HG03045 (cell line): ENCODE measurements around the gene UGP2.
"Not testable (repeated sequence)": the region's sequence is repeated elsewhere in the genome, so short reads cannot be mapped to it uniquely, and the experiment has no call there.

Experiments
- ATAC-seq: cut with Tn5 transposase; IDR thresholded peaks from one replicate; pipeline ENCODE4 v1.9.1; 2021; ENCODE audit warnings: mild to moderate bottlenecking, moderate library complexity; ENCODE audit not compliant: unreplicated experiment

Gene UGP2

DNA sequence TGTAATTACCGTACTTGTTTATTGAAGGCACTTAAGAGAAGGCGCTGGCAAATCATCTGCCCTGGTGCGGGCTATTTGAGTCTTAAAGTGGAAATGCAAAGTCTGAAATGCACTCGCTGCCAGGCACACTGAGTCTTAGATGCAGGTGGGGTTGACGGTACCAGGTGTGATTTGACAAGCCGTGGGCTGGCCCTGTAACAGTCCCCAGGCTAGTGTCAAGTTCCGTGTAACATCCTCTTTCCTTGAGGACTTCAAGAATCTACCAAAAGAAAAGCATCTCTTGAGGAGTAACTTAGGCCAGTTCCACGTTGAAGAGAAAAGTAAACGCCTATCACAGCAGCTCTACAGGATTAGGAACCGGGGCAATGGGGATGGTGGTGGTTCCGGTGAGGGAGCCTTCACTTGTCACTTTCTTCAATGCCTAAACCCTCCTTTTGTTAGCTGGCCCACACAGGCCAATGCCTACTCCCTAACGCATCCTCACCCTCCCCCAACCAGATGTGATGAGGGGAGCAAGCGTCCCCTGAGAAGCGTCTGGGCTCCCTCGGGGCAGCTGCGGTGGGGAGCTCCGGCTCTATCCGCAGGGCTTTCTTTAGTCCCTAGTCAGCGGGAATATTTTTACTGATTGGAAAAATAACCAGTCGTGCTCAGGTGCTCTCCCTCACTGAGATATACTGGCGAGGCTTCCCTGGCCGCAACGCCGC lies 1.5 kb upstream of the UGP2 start:
- ATAC-seq: peak; percentile 32

DNA sequence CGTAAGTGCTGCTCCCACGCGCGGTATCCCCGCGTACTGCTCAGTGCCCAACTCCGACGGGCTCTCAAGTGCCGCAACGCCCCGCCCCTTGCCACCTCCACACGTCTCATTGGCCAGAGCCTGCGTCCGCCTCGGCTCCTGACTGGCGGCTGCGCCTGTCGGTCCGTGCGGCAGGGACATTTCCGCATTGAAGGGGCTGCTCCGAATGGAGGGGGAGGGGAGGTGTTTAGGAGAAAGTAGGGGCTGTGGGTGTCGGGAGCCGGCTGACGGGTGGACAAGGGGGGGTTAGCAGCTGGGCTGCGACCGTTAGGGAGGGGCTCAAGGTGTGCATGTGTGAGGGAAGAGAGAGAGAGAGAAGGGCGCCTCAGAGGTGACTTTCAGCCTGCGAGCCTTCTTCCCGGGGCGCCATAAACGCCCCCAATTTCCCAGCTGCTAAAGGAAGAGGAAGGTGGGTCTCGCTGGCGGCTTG lies 877 bp upstream of the UGP2 start:
- ATAC-seq: peak; percentile 96

DNA sequence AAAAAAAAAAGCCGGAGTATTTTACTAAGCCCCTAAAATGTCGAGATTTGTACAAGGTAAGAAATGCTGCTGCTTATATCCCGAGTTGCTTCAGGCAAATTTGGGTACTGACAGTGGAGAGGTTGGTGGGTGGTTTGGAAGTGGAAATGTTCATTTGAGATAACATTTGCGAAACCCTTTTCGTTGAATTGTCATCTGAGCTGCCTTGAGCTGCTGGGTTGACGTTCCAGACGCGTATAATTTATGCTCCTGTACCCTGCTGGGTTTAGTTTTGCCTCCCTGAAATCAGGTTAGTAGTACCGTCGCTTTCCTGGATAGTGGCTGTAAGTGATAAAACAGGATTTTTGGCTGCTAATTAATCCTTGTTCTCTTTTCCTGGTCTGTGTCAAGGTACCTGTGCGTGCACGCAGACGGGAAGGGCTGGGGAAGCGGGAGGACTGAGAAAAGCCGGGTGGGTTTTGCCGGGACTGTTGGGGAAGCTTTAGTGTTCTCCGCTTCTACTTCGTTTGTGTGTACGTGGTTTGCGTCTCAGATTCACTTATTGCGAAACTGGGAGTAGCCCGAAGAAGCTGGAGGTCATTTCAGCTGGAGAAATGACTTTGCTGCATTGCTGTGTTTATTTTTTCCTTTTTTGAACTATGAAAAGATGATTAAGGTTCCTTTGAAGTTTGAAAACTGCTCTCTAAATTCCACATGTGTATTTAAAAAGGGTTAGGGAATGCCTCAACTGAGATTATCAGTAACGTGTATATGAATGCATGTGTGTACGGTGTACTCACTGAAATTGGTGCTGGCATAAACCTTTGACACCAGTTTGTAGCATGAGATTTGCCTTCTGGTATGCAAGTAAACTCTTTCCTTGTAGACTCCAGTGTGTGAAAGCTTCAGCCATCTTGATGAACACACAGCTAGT lies 709 bp downstream of the UGP2 start:
- no peak for ATAC-seq

DNA sequence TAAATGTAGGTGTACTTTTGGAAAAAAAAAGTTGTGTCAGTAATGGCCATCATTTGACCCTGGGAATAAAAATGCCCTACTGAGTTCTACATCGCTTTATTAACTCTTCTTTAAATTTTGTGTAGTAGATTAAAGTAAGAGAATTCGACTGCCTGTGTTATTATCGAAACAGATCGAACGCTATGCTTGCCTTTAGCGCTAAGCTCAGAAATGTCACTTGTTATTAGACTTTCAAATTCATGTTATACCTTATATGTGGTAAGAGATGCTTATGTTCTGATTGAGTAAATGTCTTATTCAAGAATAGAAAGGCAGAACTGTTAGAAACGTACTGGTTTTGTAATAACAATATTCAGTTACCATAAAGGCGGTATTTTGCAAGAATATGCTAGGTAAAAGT lies 1.4 kb downstream of the UGP2 start:
- ATAC-seq: no peak

DNA sequence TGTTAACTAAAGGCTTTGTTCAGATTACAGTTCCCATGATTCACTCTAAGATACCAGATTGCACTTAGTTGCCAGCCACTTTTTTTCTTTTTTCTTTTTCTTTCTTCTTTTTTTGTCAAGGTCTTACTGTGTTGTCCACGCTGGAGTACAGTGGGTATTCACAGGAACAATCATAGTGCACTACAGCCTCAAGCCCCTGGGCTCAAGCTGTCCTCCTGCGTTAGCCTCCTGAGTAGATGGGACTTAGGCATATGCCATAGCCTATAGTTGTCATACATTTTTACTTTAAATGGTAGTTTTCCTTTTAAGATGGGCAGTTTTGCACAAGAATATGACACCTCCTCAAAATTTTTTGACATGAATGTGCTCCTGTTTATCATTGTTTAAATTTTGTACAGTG lies 2.1 kb downstream of the UGP2 start:
- ATAC-seq: no peak

DNA sequence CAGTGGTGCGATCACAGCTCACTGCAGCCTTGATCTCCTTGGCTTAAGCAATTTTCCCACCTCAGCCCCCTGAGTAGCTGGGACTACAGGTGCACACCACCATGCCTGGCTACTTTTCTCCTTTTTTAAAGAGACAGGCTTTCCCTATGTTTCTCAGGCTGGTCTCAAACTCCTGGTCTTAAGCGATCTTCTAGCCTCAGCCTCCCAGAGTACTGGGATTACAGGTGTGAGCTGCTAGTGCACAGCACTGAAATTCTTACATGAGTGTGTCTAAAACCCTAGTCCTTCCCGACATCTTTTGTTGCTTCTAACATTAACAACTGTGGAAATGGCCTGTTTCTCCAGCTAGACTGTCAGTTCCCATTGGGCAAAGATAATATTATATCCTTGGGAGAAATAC lies 2.9 kb downstream of the UGP2 start:
- no peak for ATAC-seq

DNA sequence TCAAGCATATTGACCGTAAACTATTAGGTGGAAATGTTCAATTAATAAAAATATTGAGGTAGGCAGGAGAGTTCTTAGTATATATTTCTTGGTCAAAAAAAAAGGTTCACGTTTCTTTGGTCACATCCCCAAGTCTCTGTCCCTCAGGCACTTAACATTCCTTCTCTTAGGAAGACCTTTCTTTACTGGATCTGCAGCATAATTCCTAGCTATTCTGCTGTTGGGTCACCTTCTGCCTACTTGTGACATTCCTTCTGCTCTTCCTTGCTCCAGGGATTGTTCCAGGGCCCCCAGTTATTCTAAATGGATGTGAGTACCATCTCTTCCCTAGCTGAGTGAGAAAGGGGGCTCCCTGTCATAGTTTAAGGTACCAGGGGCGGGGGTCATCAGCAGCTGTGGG lies 4.2 kb downstream of the UGP2 start:
- ATAC-seq: no peak

DNA sequence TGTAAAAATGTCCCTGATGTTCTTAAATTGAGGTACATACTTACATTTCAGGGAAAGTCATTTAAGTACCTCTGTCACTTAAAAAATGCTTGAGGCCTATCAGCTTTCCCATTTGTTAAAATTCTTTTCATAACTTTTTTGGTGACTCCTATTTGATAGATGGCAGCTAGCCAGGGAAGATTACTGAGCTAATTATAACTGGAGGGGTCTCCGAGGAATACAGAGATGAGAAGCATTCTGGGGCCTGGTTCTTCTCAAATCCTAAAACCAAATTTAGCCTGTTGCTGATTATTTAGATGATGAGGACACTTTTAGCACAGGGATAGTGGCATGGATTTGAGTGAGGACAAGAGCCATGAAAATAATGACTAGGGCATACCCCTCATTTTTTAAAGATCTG lies 4.8 kb downstream of the UGP2 start:
- no peak for ATAC-seq

DNA sequence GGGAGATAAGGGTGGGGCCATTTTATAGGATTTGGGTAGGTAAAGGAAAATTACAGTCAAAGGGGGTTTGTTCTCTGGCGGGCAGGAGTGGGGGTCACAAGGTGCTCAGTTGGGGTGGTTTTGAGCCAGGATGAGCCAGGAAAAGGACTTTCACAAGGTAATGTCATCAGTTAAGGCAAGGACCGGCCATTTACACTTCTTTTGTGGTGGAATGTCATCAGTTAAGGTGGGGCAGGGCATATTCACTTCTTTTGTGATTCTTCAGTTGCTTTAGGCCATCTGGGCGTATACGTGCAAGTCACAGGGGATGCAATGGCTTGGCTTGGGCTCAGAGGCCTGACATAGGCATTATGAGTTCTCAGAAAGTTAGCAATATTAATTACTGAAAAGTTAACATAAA lies 5.9 kb downstream of the UGP2 start:
- not testable (repeated sequence) for ATAC-seq

DNA sequence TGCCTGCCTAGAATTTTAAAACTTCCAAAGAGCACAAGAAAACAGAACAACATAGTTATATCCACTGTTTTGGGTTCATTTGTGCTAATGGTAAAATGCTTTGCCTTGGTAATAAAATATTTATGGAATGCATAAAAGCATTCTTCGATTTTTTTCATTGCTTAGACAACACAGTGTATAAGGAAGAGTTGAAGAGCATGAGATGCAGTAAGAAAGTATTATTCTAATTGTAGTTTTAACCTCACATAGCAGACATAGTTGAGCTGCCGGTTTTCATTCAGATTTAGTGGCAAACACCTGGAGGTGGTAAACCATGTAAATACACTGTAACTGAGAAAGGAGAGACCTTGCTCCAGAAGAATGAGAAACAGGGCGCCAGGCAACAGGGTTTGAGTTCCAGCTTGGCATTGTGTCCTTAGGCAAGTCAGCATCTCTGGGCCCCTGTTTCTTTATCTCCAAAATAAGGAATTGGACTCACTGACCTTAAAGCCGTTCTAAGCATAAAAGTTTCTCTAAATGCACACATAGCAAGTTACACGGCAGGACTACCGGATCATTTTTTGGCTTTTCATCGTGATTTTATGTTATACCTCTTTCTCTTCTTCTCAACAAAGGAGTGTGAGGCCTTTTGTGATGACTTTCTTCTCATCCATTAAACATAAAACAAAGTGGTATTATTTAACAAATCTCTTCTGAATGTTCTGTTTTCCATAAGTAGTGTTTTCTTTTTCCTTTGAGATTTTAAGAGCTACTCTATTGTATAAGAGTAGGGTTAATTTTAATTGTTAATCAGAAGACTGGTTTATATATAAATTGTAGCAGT lies 7.9 kb downstream of the UGP2 start:
- ATAC-seq: no peak

DNA sequence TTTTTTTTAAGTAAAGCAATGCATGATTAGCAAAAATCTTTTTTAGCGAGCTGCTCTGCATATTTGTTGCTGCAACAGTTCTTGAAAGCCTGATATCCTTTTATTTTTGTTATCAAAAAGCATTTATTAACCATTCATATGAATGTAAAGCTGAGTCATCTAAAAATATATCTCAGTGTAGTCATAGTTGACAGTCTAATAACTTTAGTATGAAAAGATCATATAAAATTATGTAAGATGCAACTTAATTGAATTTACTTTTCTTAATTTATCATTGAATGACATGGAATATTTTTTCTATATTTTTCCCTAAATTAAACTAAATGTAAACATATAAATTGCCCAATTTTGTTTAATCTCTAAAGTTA lies 8.5 kb downstream of the UGP2 start:
- no peak for ATAC-seq

DNA sequence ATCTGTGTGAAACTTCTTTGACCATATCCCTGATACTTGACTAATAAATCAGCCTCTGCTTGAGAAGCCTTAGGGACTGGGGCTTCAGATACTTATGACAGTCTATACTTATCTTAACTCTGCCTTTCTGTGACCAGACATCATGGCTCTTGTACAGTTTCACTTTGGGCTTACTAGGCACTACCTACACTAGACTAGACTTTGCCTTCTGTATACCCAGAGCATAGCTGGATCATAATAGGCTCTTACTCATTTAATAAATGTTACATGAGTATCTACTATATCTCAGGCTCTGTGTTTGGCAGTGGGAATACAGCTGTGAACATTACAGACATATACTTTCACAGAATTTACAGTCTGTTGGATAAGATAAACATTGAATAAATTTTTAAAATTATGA lies 9.0 kb downstream of the UGP2 start:
- ATAC-seq: no peak

DNA sequence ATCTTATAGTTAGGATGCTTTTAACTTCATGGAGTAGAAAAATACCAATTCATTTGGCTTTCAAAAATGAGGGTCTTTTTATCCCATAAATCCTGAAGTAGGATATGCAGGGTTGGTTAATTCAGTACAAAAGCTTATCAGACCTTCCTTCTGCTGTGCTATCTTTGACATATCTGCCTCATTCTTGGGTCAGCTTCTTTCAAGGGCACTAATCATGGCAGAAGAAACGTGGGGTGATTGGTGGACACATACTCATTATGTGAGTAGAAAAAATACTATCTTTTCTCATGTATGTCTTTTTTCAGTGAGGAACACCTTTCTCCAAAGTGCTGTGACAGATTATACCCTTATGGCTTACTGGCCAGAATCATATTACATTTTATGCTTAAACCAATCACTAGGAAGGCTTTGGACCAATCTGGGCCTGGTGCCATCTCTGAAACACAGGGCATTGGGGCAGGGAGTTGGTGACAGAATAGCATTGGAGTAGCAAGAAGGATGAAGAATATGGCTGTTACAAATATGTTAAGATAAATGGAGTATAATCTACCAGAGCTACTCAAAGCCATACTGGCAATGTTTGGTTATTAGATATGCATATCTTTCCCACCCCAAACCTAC lies 10.1 kb downstream of the UGP2 start:
- no peak for ATAC-seq

DNA sequence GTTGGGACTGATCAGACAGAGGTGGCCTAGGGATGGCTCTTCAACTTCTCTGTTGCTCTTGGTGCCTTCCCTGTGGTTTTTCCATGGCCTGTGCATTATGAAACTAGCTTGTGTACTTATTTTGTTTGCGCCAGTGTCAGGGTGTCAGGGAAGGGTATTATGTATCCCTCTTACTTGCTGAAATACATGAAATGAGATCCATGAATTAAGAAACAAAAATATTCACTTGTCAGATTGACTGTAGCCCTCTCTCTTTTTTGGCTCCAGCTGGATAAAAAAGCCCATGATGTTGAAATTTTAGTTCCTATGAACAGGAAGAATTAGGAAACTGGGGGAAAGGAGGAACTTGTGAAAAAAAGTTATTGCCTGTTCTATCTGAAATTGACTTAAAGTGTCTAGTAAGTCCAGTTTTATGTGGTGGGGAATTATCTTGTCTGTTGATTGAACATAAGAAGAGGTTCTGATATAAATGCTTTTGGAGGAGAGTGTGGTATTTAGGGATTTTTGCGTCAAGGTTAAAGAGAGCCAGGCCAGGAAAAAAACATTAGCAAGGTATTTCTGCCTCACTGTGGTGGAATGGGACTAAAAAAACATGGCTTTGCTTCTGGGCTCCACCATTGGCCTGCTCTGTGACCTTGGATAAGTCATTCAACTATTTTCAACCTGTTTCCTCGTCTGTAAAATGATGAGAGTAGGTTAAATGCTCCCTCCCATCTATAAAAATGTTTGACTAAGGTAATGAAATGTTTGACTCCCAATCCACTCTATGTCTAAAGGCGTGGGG lies 12.0 kb downstream of the UGP2 start:
- no peak for ATAC-seq

DNA sequence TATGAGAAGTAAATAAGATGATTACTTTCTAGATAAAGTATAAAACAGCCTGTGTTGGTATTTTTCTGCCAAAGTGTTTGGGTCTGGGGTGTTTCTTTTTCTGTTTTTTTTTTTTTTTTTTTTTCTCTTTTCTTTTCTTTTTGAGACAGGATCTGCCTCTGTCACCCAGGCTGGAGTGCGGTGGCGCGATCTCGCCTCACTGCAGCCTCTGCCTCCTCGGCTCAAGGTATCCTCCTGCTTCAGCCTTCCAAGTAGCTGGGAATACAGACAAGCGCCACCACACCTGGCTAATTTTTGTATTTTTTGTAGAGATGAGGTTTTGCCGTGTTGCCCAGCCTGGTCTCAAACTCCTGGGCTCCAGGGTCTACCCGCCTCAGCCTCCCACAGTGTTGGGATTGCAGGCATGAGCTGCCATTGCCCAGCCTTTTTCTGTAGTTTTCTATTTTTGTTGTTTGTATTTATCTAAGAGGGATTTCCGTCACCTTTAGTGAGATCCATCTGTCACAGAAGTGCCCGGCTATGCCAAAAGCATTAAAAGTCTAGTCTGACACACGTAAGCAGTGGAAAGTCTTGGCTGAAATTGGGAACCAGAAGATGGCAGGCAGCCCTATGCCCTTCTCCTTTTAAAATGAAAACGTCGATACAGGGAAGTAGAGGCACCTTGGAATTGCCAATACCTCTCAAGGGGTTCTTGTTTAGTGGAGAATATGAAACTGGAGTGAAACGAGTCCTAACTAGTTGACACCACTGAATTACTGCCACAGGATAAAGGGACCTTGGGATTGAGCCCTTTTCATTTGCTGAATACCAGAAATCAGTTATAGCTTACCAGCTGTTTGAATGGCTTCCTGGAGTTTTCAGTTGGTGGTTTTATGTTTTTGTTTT lies 14.0 kb downstream of the UGP2 start:
- ATAC-seq: no peak

DNA sequence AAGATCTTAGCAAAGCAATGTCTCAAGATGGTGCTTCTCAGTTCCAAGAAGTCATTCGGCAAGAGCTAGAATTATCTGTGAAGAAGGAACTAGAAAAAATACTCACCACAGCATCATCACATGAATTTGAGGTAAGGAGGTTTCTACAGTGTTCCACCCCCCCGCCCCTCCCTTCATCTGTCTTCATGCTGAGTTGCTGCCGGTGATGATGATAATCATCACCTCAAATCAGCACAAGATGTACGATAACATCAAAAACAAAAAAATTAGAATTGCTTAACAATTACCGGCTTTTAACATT lies 14.6 kb downstream of the UGP2 start:
- no peak for ATAC-seq

DNA sequence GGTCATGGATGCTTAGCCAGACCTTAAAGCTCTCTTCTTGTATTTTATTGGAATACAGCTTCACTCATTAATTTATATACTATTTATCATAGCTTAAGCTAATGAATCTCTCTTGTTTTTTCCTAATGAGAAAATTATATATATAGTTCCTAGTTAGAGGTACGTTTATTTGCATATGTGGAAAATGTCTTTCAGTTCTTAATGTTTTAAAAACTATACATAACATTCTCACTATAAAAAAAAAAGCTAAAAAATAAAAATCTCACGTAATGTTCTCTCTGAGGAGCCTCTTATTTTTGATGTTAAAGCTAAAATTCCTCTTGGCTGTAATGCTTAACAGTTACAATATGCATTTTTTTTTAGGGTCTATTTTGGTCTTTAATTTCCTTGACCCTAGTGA lies 16.6 kb downstream of the UGP2 start:
- no peak for ATAC-seq

DNA sequence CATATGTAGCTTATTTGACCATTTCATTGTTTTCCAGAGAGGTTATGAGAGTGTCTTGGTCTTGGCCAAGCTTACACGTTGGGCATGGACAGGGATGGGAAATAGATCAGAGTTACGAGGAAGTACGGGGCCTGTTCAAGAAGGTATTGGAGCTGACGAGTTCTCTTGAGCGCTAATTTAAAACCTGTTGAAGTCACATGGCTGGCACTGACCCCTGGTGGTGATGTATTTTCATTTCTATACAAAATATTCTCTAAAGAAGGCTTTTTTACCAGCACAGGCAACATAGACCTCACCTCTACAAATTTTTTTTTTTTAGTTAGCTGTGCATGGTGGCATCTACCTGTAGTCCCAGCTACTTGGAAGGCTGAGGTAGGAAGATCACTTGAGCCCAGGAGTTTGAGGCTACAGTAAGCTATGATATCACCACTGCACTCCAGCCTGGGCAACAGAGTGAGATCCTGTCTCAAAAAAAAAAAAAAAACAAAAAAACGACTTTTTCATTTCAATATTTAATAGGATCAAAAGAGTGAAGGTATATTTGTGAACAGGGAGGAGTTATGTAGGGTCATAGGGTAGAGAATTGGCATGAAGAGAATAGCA lies 19.6 kb downstream of the UGP2 start:
- ATAC-seq: no peak

DNA sequence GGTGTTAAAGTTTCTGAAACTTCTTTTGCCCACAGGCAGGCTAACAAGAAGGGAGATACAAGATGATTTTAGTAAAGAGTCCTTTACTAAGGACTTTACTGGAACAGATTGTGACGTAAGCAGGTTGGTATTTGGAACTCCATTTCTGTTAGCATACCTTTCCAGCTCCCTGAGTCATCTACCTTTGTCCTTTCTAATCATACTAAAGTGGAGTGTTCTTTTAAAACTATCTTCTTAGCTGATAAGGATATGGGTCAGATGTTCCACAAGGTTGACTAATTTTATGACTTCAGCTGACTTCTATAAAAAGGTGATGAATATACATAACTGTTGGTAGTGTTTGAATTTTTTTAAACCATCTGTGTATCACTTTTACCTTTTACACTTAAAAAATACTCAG lies 21.1 kb downstream of the UGP2 start:
- no peak for ATAC-seq
